Mucosa of gallbladder (tissue), 1 donor: ENCODE measurements around the gene CD300A. TPM values are rescaled to one million over a fixed set of nuclear protein-coding genes. Genes with fewer than 3 reads are reported as not detected.

ENCODE experiments used
- DNase-seq: peaks from one replicate; pipeline ENCODE4 v3.0.0-alpha.2; 2020; ENCODE audit warnings: low spot score
- total RNA-seq: library from RNA; stranded (reverse); gene quantifications from one replicate; pipeline ENCODE4 v1.2.1, GENCODE V29; 2021
- donor health status: DM: no; HTN: no; CAD: no.

The CD300A gene
- total RNA-seq, 1 donor from 2014 or later, result 15.2 TPM

- DNase-seq, result peak; percentile 88
Measured at GRCh38 chr17:74454197-74455024, 12.0 kb upstream of the CD300A start.

DNA sequence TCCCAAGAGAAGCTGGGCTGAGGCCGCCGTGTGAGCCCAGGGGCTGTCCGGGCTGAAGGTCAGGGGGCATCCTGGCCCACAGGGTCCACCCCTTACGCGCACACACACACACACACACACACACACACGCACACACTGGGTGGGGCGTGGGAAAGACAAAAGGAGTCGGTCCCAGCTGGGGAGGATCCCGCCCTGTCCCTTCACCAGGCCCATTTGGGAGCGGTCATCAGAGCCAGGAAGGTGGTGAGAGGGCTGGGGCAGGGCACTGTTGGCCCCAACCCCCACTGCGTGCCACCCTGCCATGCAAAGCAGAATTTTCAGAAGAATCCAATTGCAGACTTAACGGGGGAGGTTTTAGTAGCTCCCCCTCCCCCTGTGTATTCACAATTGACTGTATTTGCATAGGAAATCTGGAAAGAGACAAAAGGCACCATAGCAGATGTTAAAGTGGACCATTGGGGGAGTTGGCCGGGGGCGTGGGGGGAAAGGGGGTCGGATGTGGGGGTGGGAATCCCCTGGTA is 11.3 kb upstream of the CD300A start:
- DNase-seq, result no peak

DNA sequence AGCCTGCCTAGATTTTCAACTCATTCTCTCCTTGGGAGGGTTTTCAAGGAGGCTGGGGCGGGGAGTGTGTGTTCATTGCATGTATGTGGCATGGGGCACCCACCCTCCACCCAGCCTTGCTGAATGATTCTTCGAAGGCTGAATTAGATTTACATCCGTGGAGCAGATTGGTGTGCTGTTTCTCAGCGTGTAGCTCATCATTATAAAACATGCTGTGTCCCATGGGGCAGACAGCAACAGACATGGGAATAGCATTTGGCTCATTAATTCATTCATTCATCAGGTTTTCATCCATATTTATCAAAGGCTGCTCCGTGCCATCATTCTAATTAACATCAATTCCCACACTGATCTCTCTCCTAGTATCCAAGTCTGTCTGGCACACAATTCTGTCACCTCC is 10.6 kb upstream of the CD300A start:
- no peak for DNase-seq

- DNase-seq, result peak; percentile 80
Measured at GRCh38 chr17:74457146-74457819, 9.2 kb upstream of the CD300A start.

GRCh38 chr17:74457820-74458166 is 8.6 kb upstream of the CD300A start:
- no peak for DNase-seq

GRCh38 chr17:74458835-74459234 is 7.6 kb upstream of the CD300A start:
- no peak for DNase-seq

- DNase-seq, result no peak
Measured at GRCh38 chr17:74459622-74460021, 6.8 kb upstream of the CD300A start.

DNA sequence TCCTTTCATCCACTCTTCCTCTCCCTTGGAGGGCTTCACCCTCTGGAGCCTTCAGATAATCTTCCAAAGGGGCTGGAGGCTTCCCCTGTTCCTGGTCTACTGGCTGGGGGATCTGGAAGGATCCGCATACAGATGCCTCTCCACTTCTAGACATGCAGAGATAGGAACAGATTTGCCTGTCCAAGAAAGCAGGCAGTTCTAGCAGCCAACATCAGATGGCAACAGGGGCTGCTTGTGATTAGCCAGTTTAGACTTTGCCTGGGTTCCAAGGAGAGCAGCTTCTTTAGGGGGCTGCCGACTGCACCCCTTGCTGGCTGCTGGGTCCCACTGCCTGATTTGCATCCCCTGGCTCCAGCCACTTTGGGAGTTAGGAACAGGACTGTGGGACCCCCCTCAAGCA is 6.2 kb upstream of the CD300A start:
- no peak for DNase-seq

- DNase-seq, result no peak
Measured at GRCh38 chr17:74460996-74461395, 5.4 kb upstream of the CD300A start.

GRCh38 chr17:74461611-74462010 is 4.8 kb upstream of the CD300A start:
- DNase-seq, result no peak

GRCh38 chr17:74464730-74465377 is 1.6 kb upstream of the CD300A start:
- no peak for DNase-seq

DNA sequence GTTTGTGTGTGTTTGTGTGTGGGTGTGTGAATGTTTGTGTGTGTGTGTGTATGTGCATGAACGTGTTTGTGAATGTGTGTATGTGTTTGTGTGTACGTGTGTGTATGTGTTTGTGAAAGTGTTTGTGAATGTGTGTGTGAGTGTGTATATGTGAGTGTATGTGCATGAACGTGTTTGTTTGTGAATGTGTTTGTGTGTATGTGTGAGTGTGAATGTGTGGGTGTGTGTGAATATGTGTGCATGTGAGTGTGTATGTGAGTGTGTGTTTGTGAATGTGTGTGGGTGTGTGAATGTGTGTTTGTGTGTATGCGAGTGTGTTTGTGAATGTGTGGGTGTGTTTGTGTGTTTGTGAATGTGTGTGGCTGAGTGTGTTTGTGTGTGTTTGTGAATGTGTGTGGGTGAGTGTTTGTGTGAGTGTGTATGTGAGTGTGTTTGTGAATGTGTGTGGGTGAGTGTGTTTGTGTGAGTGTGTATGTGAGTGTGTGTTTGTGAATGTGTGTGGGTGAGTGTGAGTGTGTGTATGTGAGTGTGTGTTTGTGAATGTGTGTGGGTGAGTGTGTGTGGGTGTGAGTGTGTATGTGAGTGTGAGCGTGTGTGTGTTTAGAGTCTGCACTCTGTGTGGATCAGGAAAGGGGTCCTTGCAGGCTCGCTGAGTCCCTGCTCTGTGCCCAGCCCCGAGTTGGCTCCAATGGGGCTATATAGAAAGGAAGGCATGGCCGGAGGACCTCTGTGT is 890 bp upstream of the CD300A start:
- no peak for DNase-seq

DNA sequence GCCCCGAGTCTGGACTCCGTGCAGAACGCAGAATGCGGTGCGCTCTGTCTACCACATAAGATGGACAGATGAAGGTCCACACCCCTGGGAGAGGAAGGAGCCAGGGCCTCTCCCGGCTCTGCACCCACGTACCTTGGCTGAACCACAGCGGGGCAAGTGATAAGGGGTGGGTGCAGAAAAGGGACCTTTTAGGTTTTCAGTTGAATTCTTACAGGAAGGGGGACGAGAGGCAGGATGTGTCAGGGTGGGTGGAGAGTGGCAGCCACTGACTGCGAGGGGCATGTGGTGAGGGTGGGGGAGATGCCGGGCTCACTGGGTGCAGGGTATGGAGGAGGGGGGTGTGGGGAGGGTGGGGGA is 372 bp downstream of the CD300A start:
- DNase-seq, result no peak

DNA sequence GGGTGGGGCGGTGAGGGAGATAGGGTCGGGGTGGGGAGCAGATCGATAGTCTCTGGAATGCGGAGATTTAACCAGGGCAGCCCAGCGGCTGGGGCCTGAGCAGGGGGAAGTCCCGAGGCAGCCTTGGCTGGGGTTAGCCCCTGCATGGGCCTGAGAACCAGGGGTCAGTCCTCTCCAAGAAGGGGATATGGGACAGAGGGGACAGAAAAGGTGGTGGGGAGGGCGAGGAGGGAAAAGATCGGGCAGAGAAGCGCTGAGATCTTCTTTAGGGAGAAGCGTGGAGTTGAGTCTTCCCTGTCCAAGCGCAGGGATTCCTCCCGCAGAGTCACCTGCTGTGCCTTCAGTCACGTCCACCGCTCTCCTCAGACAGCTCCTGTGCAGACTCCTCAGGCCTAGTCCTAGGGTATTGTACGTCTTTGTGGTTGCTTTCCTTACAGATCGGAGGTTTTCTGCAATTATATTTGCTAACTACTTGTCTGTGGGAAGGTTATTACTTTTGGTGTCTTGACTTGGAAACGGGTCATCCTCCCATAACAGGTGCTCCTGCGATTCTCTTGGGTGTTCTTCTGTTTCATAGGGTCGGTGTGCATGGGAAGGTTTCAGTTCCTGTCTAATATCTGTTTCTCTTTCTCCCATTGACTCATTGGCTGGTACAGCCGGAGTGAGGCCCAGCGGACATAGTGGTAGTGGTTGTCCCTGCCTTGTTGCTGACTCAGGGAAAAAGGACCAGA is 952 bp downstream of the CD300A start:
- no peak for DNase-seq

- DNase-seq, result no peak
Measured at GRCh38 chr17:74471341-74471740, 4.9 kb downstream of the CD300A start.

DNA sequence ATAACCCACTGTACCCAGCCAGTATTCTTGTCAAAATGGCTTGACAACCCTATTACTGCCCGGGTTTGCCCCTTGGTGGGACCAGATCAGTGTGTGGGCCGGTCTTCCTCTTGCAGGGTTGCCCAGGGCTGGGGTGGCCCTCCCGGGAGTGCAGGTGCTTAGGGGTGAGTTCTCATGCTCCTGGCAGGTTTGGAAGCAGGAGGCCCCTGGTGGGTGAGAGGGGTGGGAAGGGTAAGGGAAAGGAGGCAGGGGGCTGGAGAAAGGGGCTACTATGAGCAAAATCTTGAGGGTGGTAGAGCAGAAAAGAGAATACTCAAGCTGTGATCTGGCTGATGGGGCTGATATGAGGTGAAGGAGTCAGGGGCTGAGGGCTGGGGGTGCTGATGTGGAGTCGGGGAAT is 6.5 kb downstream of the CD300A start:
- DNase-seq, result no peak

DNA sequence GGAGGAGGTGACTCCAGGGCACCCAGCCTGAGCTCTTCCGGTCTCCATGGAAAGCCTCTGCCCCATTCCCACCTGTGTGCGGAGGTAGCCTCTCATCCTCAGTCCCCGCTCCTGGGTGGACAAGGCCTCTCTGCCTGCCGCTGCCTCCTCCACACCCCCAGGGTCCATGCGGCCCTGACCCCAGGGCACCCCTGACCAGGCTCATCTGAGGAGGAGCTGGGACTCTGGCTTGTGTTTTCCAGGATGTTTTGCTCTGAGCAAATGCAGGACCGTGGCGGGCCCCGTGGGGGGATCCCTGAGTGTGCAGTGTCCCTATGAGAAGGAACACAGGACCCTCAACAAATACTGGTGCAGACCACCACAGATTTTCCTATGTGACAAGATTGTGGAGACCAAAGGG is 6.9 kb downstream of the CD300A start:
- no peak for DNase-seq

DNA sequence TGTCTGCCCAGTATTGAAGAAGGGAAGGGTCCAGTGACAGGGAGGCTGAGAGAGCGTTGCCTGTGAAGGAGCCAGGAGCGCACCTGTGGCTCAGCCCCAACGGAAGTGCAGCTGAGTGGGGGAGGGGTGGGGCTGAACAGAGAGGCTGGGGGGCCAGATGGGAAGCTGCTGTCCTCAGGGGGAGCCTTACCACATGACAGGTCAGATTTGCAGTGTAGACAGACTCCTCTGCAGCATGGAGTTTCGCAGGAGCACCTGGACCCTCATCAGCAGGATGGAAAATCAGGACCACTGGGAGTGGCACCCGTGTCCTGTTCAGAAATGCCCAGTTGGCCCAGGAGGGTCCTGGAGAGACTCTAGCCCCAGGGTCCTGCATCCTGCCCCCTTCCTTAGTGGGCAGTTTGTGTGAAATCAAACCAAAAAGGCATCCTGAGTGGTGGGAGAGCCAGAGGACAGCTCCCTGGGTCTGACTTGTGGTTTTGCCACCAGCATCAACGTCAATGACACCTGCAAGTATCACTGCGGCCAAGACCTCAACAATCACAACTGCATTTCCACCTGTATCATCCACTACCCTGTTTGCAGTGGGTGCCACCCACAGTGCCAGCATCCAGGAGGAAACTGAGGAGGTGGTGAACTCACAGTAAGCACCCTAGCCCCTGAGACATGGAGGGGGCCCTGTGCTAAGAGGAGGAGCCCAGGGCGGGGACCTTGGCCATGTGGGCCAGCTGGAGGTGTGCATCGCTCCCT is 7.8 kb downstream of the CD300A start:
- DNase-seq, result no peak

DNA sequence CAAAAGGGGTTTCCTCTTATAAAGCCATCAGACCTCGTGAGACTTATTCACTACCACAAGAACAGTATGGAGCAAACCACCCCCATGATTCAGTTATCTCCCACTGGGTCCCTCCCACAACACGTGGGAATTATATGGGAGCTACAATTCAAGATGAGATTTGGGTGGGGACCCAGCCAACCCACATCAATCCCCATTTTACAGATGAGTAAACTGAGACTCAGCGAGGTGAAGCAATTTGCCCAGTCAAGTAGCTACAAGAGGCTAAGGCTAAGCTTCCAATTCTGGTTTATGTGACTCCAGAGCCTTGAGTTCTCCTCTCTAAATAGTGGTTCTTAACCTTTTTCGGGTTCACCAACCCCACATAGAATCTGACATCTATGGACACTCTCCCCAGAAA is 8.8 kb downstream of the CD300A start:
- DNase-seq, result no peak

GRCh38 chr17:74477411-74477810 is 11.0 kb downstream of the CD300A start:
- no peak for DNase-seq
